Endothelial cell of umbilical vein (primary cell): ENCODE results near the gene USP46. TPM values are rescaled to one million over a fixed set of nuclear protein-coding genes. Genes with fewer than 3 reads are reported as not detected.

Experiments
- BruUV-seq: library from RNA; stranded (reverse); fragments of 400-500 nt; replicated peaks from 2 replicates; lab custom pipeline; 2021; lab: Mats Ljungman, UMichigan
- CTCF ChIA-PET: fragments of 300-600, 350-600 bp; sonication (Branson Sonifier 250); formaldehyde crosslinking; loops from one replicate; lab custom pipeline; 2021; ENCODE audit warnings: antibody characterized with exemption, inconsistent platforms; lab: Charles Lee
- POLR2A ChIA-PET: fragments of 300-600, 350-600 bp; sonication (Branson Sonifier 250); formaldehyde crosslinking; loops from one replicate; lab custom pipeline; 2021; ENCODE audit warnings: antibody characterized with exemption, inconsistent platforms; lab: Charles Lee
- DNase-seq: peaks from one replicate; pipeline ENCODE4 v3.0.0-alpha.2; 2011; ENCODE audit warnings: low read depth, low spot score
- FAIRE-seq: peaks from 2 replicates; lab custom pipeline; 2011; peaks lifted over from hg19 to GRCh38; lab: Jason Lieb, UNC
- H2AFZ ChIP-seq: 2 replicates; pipeline ENCODE4 v1.6.0; 2012; ENCODE audit warnings: low read depth, low read length, control low read depth, inconsistent platforms
- H3K27ac ChIP-seq: 2 replicates; pipeline ENCODE4 v1.5.1; 2011; ENCODE audit warnings: low read depth, mild to moderate bottlenecking, control low read depth, low read length, moderate library complexity; ENCODE audit not compliant: insufficient read depth
- H3K27me3 ChIP-seq, 2 experiments: 2 replicates each; pipeline versions ENCODE4 v1.6.0 to v1.6.1; 2011; ENCODE audit warnings: low read length in 2 of 2, mixed read lengths in 1 of 2; ENCODE audit not compliant: control insufficient read depth in 2 of 2, insufficient read depth in 2 of 2
- H3K36me3 ChIP-seq, 2 experiments: 2 replicates in 1 of 2; 3 replicates in 1 of 2; pipeline ENCODE4 v1.5.1; 2011; ENCODE audit warnings: low read length in 2 of 2, mild to moderate bottlenecking in 1 of 2, moderate library complexity in 1 of 2; ENCODE audit not compliant: control insufficient read depth in 2 of 2, insufficient read depth in 2 of 2; ENCODE audit errors: extremely low read depth in 1 of 2
- H3K4me1 ChIP-seq: 3 replicates; pipeline ENCODE4 v1.5.1; 2011; ENCODE audit warnings: mild to moderate bottlenecking, low read length; ENCODE audit not compliant: control insufficient read depth, insufficient read depth; ENCODE audit errors: extremely low read depth
- H3K4me2 ChIP-seq: 2 replicates; pipeline ENCODE4 v1.6.1; 2011; ENCODE audit warnings: low read length, control low read depth, mixed read lengths; ENCODE audit not compliant: insufficient read depth
- H3K4me3 ChIP-seq, 3 experiments: fragments of 200-600 bp in 1 of 3; sonication (generic), shearing (Covaris generic) in 1 of 3; replicated peaks in 1 of 3; 2 replicates each; pipeline ENCODE4 v1.5.1; 2011 to 2016; ENCODE audit warnings: control low read depth in 3 of 3, low read length in 3 of 3, mild to moderate bottlenecking in 2 of 3, inconsistent platforms in 1 of 3, low read depth in 1 of 3, moderate library complexity in 1 of 3; ENCODE audit not compliant: insufficient read depth in 1 of 3
- H3K79me2 ChIP-seq: 2 replicates; pipeline ENCODE4 v1.6.0; 2012; ENCODE audit warnings: low read length, inconsistent platforms; ENCODE audit not compliant: control insufficient read depth, insufficient read depth
- H3K9ac ChIP-seq: replicated peaks from 2 replicates; pipeline ENCODE3; 2011; ENCODE audit warnings: low read length, control low read depth; ENCODE audit not compliant: insufficient read depth; ENCODE audit errors: extremely low read depth
- H3K9me1 ChIP-seq: replicated peaks from 3 replicates; pipeline ENCODE4 v1.6.0; 2011; ENCODE audit warnings: mild to moderate bottlenecking, low read length; ENCODE audit not compliant: control insufficient read depth, insufficient read depth; ENCODE audit errors: extremely low read depth
- H3K9me3 ChIP-seq: replicated peaks from 2 replicates; pipeline ENCODE4 v1.5.1; 2012; ENCODE audit warnings: low read length, inconsistent platforms; ENCODE audit not compliant: control insufficient read depth, insufficient read depth
- H4K20me1 ChIP-seq: replicated peaks from 2 replicates; pipeline ENCODE3; 2011; ENCODE audit warnings: mild to moderate bottlenecking, low read length; ENCODE audit not compliant: control insufficient read depth, insufficient read depth; ENCODE audit errors: extremely low read depth
- EZH2 ChIP-seq: IDR thresholded peaks from 2 replicates; pipeline ENCODE4 v1.6.1; 2012; ENCODE audit warnings: borderline replicate concordance, low read depth, mild to moderate bottlenecking, moderate library complexity, low read length, inconsistent platforms; ENCODE audit not compliant: severe bottlenecking
- FOS ChIP-seq: IDR thresholded peaks from 2 replicates; pipeline ENCODE4 v1.6.1; 2011; ENCODE audit warnings: mild to moderate bottlenecking, low read length, moderate library complexity, borderline replicate concordance; ENCODE audit not compliant: insufficient read depth
- JUN ChIP-seq: IDR thresholded peaks from 2 replicates; pipeline ENCODE4 v1.6.1; 2011; ENCODE audit warnings: borderline replicate concordance, low read depth; ENCODE audit not compliant: insufficient read length, insufficient read depth
- MYC ChIP-seq: IDR thresholded peaks from one replicate; pipeline ENCODE4 v1.6.1; 2011; ENCODE audit warnings: mild to moderate bottlenecking, low read depth, low read length
- POLR2AphosphoS5 ChIP-seq: IDR thresholded peaks from 2 replicates; pipeline ENCODE4 v1.6.1; 2012; ENCODE audit warnings: low read depth, mild to moderate bottlenecking, control low read depth, low read length, moderate library complexity; ENCODE audit not compliant: insufficient read depth
- dilution Hi-C: fragments of 300-500 bp; cut with MboI; formaldehyde crosslinking; loops from one replicate; pipeline ENCODE4 v1.15.0; 2019; ENCODE audit warnings: low sequenced_read_pairs; ENCODE audit not compliant: extremely low pct_ligation_motif_present
- intact Hi-C: fragments of 100-400 bp; cut with micrococcal nuclease; formaldehyde crosslinking; loops from one replicate; pipeline ENCODE4 v1.10.0; 2022
- polyA plus RNA-seq, 4 experiments: library from polyadenylated mRNA; depleted of rRNA in 3 of 4; stranded (reverse) in 3 of 4; unstranded in 1 of 4; fragments of >200 nt; gene quantifications; 2 replicates each; pipeline versions ENCODE4 v1.2.1 to v1.2.3, GENCODE V29; 2011 to 2012; ENCODE audit warnings: missing spikeins in 1 of 4
- total RNA-seq: library from RNA; stranded (reverse); gene quantifications from 2 replicates; pipeline ENCODE4 v1.2.3, GENCODE V29; 2021
- TF ChIP-seq, protein P1 (sequence below), 2 donors: IDR thresholded peaks; 1 replicate in 1 of 2; 2 replicates in 1 of 2; pipeline ENCODE4 v1.5.1; 2011; ENCODE audit warnings: low read length in 2 of 2, mild to moderate bottlenecking in 2 of 2, moderate library complexity in 2 of 2, control low read depth in 1 of 2, inconsistent platforms in 1 of 2, low read depth in 1 of 2; ENCODE audit not compliant: insufficient read depth in 1 of 2; ENCODE audit errors: extremely low read depth in 1 of 2

USP46 gene
- total and polyA plus RNA-seq, 2 donors (not counting 3 experiments of a cell fraction or from before 2014, with no cell fraction given), result 5.2 to 23.7 TPM

DNA sequence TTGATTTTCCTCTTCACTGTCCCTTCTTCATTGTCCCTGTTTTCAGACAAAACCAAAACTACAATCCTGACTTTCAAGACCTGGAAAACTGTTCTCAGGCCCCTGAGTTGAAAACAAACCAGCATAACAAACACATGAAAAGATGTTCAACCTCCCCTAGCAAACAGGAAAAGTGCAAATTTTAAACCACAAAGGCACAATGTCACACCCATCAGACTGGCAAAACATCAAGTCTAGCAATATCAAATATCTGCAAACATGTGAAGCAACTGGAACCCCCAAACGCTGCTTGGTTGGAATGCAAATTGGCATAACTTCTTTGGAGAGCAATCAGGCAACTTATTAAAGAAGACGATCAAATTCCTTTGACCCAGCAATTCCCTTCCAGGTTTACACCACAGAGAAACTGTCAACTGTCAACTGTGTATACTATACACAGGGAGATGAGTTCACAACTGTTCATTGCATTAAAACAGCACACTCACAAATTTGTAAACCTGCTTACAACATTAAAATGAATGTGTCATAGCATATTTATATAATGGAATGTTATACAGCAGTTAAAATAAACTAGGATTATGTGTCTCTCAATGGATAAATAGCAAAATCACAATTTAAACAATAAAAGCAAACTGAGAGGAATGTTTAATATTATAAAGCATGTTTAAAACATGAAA lies 7.0 kb downstream of the USP46 start:
- Histone ChIP-seq H3K9ac (no peak overlapping the region), H3K9me3 (no peaks in the 10 kb centered on the region), H3K27me3 (no peaks in the 10 kb centered on the region), H3K9me1 (no peaks in the 10 kb centered on the region), H3K4me2 (no peak overlapping the region), H4K20me1 (no peaks in the 10 kb centered on the region), H3K36me3 (no peaks in the 10 kb centered on the region), H3K27ac (no peak overlapping the region), H3K79me2 (peaks cover 22% of the 10 kb centered on the region), H2AFZ (no peak overlapping the region), H3K4me3 (no peak overlapping the region), H3K4me1 (peaks cover 3% of the 10 kb centered on the region)
- dilution Hi-C loops (no loop called here), intact Hi-C loops (loop anchor here (10.0 kb wide), 1 partner anchor 483 kb away; no protein-coding TSS in a partner anchor)
- TF ChIP-seq FOS (no peak), POLR2AphosphoS5 (no peak), MYC (no peak)
- FAIRE-seq (no peak), DNase-seq (no peak)
- no TSS peak for BruUV-seq
- ChIA-PET POLR2A (no interaction called here), CTCF (no interaction called here)

DNA sequence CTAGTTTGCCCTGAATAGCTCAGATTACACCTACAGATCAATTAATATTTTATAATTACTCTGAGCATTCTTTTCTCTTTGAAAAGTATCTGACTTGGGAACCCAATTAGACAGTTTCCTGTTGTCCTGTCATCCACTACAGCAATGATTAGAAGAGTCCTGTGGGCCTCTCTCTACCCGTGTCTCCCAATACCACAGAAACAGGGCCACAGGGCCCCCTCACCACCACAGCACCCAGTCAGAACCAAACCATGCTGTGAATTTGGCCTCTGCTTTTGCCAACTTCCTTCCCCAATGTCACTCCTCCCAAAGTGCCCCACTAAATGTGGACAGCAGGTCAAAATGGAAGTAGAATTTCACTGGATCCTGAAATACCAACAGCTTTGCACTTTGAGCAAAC lies 10.3 kb downstream of the USP46 start:
- no peak for DNase-seq
- ChIA-PET CTCF (interaction anchor here (1.6 kb wide), 1 partner anchor 13 kb away, joined by 5 read pairs; no protein-coding TSS in a partner anchor), POLR2A (no interaction called here)
- no peaks in the 10 kb centered on the region for H3K9me3 ChIP-seq
- intact Hi-C loops, result no loop called here
- dilution Hi-C loops, result no loop called here
- no peak overlapping the region for H3K4me3 ChIP-seq
- peaks cover 33% of the 10 kb centered on the region for H3K79me2 ChIP-seq
- H3K36me3 ChIP-seq, result no peaks in the 10 kb centered on the region
- H3K9ac ChIP-seq, result no peak overlapping the region
- no peak overlapping the region for H3K4me2 ChIP-seq
- no peaks in the 10 kb centered on the region for H3K9me1 ChIP-seq
- H3K27me3 ChIP-seq, result no peaks in the 10 kb centered on the region
- BruUV-seq, result no TSS peak
- peaks cover 8% of the 10 kb centered on the region for H3K4me1 ChIP-seq
- FAIRE-seq, result no peak
- no peak overlapping the region for H2AFZ ChIP-seq
- H4K20me1 ChIP-seq, result no peaks in the 10 kb centered on the region
- TF ChIP-seq FOS, result no peak
- no peak for TF ChIP-seq MYC
- TF ChIP-seq, protein P1, sequence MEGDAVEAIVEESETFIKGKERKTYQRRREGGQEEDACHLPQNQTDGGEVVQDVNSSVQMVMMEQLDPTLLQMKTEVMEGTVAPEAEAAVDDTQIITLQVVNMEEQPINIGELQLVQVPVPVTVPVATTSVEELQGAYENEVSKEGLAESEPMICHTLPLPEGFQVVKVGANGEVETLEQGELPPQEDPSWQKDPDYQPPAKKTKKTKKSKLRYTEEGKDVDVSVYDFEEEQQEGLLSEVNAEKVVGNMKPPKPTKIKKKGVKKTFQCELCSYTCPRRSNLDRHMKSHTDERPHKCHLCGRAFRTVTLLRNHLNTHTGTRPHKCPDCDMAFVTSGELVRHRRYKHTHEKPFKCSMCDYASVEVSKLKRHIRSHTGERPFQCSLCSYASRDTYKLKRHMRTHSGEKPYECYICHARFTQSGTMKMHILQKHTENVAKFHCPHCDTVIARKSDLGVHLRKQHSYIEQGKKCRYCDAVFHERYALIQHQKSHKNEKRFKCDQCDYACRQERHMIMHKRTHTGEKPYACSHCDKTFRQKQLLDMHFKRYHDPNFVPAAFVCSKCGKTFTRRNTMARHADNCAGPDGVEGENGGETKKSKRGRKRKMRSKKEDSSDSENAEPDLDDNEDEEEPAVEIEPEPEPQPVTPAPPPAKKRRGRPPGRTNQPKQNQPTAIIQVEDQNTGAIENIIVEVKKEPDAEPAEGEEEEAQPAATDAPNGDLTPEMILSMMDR (IDR thresholded peaks at IDR 0.05; ENCODE audit: extremely low read depth in 1 of 2, insufficient read depth in 1 of 2, low read depth in 1 of 2, low read length in 2 of 2), result no peak
- no peak for TF ChIP-seq EZH2
- no peak for TF ChIP-seq JUN
- no peak for TF ChIP-seq POLR2AphosphoS5
- no peak overlapping the region for H3K27ac ChIP-seq
